AG09309 (cell line): ENCODE data around the gene TMPRSS9.
"Not testable (repeated sequence)": the region's sequence is repeated elsewhere in the genome, so short reads cannot be mapped to it uniquely, and the experiment has no call there.

Experiments
- DNase-seq: peaks from one replicate; pipeline ENCODE4 v3.0.0-alpha.2; 2010; ENCODE audit warnings: low read depth
- H3K4me3 ChIP-seq: 2 replicates; pipeline ENCODE4 v1.5.1; 2011; ENCODE audit warnings: mild to moderate bottlenecking, low read depth, low read length, moderate library complexity; ENCODE audit not compliant: control insufficient read depth
- TF ChIP-seq, protein P1 (sequence below): IDR thresholded peaks from 2 replicates; pipeline ENCODE4 v1.5.1; 2011; ENCODE audit warnings: mild to moderate bottlenecking, low read depth, low read length, inconsistent platforms; ENCODE audit not compliant: insufficient read depth, control insufficient read depth; ENCODE audit errors: missing control alignments

The TMPRSS9 gene

DNA sequence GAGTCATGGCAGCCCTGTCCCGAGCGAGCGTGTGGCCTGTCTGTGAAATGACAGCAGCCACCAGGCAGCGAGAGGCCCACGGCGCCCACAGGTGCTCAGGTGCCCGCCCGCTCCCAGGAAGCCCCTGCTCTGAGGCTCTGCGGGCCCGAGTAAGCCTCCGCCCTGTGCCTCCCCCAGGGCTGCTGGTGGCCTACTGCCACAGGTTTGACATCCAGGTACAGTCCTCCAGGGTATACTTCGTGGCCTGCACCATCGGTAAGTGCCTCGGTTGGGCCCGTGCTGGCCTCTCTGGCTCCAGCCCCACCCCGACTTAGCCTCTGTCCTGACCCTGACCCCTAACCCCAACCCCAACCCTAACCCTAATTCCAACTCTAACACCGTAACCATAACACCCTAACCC lies 15.0 kb upstream of the TMPRSS9 start:
- TF ChIP-seq, protein P1, sequence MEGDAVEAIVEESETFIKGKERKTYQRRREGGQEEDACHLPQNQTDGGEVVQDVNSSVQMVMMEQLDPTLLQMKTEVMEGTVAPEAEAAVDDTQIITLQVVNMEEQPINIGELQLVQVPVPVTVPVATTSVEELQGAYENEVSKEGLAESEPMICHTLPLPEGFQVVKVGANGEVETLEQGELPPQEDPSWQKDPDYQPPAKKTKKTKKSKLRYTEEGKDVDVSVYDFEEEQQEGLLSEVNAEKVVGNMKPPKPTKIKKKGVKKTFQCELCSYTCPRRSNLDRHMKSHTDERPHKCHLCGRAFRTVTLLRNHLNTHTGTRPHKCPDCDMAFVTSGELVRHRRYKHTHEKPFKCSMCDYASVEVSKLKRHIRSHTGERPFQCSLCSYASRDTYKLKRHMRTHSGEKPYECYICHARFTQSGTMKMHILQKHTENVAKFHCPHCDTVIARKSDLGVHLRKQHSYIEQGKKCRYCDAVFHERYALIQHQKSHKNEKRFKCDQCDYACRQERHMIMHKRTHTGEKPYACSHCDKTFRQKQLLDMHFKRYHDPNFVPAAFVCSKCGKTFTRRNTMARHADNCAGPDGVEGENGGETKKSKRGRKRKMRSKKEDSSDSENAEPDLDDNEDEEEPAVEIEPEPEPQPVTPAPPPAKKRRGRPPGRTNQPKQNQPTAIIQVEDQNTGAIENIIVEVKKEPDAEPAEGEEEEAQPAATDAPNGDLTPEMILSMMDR, result no peak
- no peak overlapping the region for H3K4me3 ChIP-seq
- no peak for DNase-seq

DNA sequence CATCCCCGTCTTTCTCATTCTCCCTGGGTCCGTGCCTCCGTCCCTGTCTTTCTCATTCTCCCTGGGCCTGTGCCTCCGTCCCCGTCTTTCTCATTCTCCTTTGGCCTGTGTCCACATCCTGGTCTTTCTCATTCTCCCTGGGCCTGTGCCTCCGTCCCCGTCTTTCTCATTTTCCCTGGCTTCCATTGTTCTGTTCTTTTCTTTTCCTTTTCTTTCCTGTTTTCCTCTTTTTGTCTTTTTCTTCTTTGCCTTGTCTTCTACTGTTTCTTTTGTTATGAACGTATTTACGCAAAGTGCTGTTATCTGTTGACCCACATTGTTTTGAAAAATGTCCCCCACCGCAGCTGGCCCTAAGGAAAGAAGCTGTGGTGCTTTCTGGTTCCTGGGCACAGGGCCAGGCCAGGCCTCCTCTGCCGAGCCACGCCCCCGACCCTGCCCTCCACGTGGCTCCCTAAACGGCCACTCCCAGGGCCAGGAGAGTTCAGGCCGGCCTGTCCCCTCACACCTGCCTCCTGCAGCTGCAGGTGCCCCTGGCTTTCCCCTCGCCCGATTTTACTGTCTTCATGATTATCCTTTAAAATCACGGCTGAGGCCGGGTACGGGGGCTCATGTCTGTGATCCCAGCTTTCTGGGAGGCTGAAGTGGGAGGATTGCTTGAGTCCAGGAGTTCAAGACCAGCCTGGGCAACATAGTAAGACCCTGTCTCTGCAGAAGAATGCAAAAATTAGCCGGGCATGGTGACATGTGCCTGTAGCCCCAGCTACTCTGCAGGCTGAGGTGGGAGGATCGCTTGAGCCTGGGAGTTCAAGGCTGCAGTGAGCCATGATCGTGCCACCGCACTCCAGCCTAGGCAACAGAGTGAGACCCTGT lies 14.0 kb upstream of the TMPRSS9 start:
- TF ChIP-seq, protein P1, result no peak
- no peak overlapping the region for H3K4me3 ChIP-seq
- no peak for DNase-seq

DNA sequence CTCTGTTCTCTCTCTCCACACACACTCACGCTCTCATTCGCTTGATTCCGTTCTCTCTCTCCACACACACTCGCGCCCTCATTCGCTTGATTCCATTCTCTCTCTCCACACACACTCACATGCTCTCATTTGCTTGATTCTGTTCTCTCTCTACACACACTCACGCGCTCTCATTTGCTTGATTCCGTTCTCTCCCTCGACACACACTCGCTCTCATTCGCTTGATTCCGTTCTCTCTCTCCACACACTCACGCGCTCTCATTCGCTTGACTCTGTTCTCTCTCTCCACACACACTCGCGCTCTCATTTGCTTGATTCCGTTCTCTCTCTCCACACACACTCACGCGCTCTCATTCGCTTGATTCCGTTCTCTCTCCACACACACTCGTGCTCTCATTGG lies 10.2 kb upstream of the TMPRSS9 start:
- not testable (repeated sequence) for H3K4me3 ChIP-seq, DNase-seq

DNA sequence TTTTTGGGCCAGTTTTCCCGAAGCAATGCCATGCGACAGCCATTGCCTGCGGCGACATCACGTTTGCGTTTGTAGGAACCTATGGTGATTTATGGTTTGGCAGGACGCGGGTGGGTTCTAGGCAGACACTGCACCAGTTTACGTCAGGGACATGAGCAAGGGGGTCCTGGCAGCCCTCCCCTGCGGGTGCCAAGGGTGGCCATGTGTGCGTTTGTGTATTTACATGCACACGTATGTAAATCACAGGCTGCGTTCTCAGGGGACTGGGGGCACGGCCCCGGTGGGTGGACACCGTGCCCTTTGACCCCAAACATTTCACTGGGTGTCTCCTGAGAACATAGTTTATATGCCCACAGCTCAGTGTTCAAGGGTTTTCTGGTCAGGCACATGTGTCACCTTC lies 9.4 kb upstream of the TMPRSS9 start:
- DNase-seq, result no peak
- TF ChIP-seq, protein P1, result no peak
- H3K4me3 ChIP-seq, result no peak overlapping the region

DNA sequence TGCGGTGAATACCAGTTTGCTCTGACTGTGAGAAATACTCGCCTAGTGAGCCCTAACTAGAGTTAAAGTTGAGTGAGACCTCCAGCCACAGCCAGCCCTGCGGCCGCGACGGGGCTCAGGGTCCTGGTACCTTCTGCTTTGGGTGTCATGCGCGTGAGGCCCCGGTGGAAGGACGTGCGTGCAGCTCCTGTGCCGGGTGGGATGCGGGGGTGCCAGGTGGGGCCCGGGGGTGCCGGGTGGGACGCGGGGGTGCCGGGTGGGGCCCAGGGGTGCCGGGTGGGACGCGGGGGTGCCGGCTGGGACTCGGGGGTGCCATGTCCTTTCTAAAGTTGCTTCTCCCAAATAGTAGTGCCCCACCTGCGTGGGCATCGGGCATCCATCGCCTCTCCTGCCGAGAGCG lies 8.5 kb upstream of the TMPRSS9 start:
- TF ChIP-seq, protein P1, result no peak
- no peak for DNase-seq
- no peak overlapping the region for H3K4me3 ChIP-seq

DNA sequence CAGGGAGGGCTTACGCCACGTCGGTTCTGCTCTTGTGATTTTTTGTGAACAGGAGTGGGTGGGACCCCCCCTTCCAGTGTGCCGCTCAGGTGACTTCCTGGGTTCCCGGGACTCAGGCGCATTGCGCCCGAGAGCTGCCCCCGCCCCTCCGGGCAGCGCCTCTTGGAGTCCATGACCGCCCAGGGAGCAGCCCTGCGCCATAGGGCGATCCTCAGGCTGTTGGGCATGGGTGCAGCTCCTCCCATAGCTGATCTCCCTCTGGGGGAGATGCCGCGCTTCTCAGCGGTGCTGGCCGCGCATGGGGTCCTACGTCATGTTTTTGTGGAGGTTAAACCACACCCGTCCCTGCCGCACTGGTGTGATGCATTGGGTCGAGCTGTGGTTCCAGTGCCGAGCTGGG lies 7.9 kb upstream of the TMPRSS9 start:
- TF ChIP-seq, protein P1, result no peak
- no peak for DNase-seq
- H3K4me3 ChIP-seq, result no peak overlapping the region

DNA sequence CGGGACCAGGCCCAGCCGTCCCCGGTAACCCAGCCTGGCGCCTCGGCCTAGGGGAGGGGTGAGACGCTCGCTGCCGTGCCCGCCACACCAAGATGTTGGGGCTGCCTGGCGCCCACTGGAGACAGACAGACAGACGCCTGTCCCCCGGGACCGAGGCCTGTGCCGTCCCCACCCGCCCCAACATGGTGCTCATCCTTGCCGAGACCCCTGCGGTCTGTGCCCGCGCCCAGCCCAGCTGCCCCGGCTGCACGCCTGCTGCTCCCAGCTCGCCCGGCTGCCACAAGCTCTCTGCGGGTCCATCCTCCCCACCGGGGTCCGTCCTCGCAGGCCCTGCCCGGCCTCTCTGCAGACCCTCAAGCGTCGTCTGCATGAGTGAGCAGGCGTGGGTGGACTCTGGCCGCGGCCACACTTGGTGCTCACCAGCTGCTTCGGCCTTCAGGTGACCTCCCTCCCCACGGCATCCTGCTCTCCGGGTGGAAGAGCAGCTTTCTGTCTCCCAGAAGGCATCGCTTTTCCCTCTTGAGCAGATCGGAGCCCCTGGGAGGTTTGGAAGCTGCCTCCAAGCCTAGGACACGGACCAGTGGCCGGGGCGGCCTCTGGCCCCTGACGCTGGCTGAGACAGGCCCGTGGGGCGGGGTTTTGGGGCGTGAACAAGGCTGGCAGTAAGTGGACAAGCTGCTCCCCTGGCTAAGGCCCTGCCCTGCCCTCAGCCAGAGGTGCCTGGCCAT lies 6.7 kb upstream of the TMPRSS9 start:
- DNase-seq, result no peak
- TF ChIP-seq, protein P1, result no peak
- no peak overlapping the region for H3K4me3 ChIP-seq
